CD4-positive, alpha-beta memory T cell (primary cell): Measurements from ENCODE around the gene CFAP54. TPM values are rescaled to one million over a fixed set of nuclear protein-coding genes. Genes with fewer than 3 reads are reported as not detected.
A peak's percentile ranks its signal among the peaks of the same experiment; 100 is the strongest.

Experiments used
- CTCF ChIA-PET: fragments of 350-600 bp; sonication (Branson Sonifier 250); formaldehyde crosslinking; loops from one replicate; lab custom pipeline; 2021; ENCODE audit warnings: inconsistent platforms; ENCODE audit not compliant: partially characterized antibody; lab: Charles Lee
- POLR2A ChIA-PET: fragments of 350-600 bp; sonication (Branson Sonifier 250); formaldehyde crosslinking; loops from one replicate; lab custom pipeline; 2021; ENCODE audit not compliant: partially characterized antibody; lab: Charles Lee
- DNase-seq, 5 donors: peaks; one replicate each; pipeline versions ENCODE4 v3.0.0 to v3.0.0-alpha.2; 2020 to 2022; ENCODE audit warnings: mixed read lengths in 1 of 5
- H3K27ac ChIP-seq: one replicate; pipeline ENCODE4 v1.7.0; 2013; ENCODE audit warnings: low read depth, low read length
- H3K27me3 ChIP-seq: 2 replicates; pipeline ENCODE4 v1.7.0; 2013; ENCODE audit warnings: mild to moderate bottlenecking, low read length, moderate library complexity; ENCODE audit not compliant: insufficient read depth
- H3K36me3 ChIP-seq: 2 replicates; pipeline ENCODE4 v1.7.0; 2013; ENCODE audit warnings: mild to moderate bottlenecking, low read length, moderate library complexity; ENCODE audit not compliant: insufficient read depth
- H3K4me1 ChIP-seq: 2 replicates; pipeline ENCODE4 v1.7.0; 2013; ENCODE audit warnings: mild to moderate bottlenecking, low read length, moderate library complexity; ENCODE audit not compliant: insufficient read depth
- H3K4me3 ChIP-seq, 2 donors: one replicate each; pipeline ENCODE4 v1.7.0; 2013; ENCODE audit warnings: low read length in 2 of 2, mild to moderate bottlenecking in 1 of 2
- H3K9me3 ChIP-seq, 2 donors: one replicate each; pipeline ENCODE4 v1.7.0; 2013; ENCODE audit warnings: low read length in 2 of 2, control low read depth in 1 of 2; ENCODE audit not compliant: control insufficient read depth in 1 of 2
- H3K27ac Mint-ChIP-seq, 7 donors: one replicate each; pipeline ENCODE4 v1.8.0; 2020 to 2021; ENCODE audit warnings: mixed read lengths in 7 of 7, mild to moderate bottlenecking in 6 of 7, inconsistent platforms in 3 of 7, moderate library complexity in 3 of 7
- H3K27me3 Mint-ChIP-seq, 2 donors: one replicate each; pipeline ENCODE4 v1.8.0; 2020 to 2021; ENCODE audit warnings: mixed read lengths in 2 of 2
- H3K36me3 Mint-ChIP-seq, 2 donors: one replicate each; pipeline ENCODE4 v1.8.0; 2020 to 2021; ENCODE audit warnings: mixed read lengths in 2 of 2, inconsistent platforms in 1 of 2, mild to moderate bottlenecking in 1 of 2
- H3K4me1 Mint-ChIP-seq, 4 donors: one replicate each; pipeline ENCODE4 v1.8.0; 2020 to 2021; ENCODE audit warnings: mixed read lengths in 4 of 4, mild to moderate bottlenecking in 1 of 4
- H3K4me3 Mint-ChIP-seq, 8 donors: one replicate each; pipeline ENCODE4 v1.8.0; 2020 to 2021; ENCODE audit warnings: mixed read lengths in 8 of 8, mild to moderate bottlenecking in 7 of 8, moderate library complexity in 6 of 8, inconsistent platforms in 3 of 8
- H3K9me3 Mint-ChIP-seq, 8 donors: one replicate each; pipeline ENCODE4 v1.8.0; 2020 to 2021; ENCODE audit warnings: mixed read lengths in 8 of 8, mild to moderate bottlenecking in 5 of 8, inconsistent platforms in 3 of 8, moderate library complexity in 1 of 8
- intact Hi-C: fragments of 100-400 bp; cut with micrococcal nuclease; formaldehyde crosslinking; loops from one replicate; pipeline ENCODE4 v1.15.1; 2023
- polyA plus RNA-seq, 2 donors: library from polyadenylated mRNA; unstranded; fragments of 300-500 nt; fragmentation: Illumina TruSeq; gene quantifications; one replicate each; pipeline ENCODE4 v1.2.3, GENCODE V29; 2021
- total RNA-seq, 2 experiments: library from RNA; stranded (reverse); gene quantifications; one replicate each; pipeline ENCODE4 v1.2.3, GENCODE V29; 2021

Gene CFAP54
- total and polyA plus RNA-seq, 4 experiments from 2014 or later: 0.37 to 1.1 (median 0.69) TPM

- no peak for DNase-seq
- intact Hi-C loops: no loop called here
- Histone ChIP-seq H3K36me3 (no peaks in the 10 kb centered on the region), H3K27me3 (no peaks in the 10 kb centered on the region), H3K27ac (no peak overlapping the region), H3K4me1 (no peaks in the 10 kb centered on the region), H3K4me3 (no peak overlapping the region), H3K9me3 (no peaks in the 10 kb centered on the region)
- Mint-ChIP-seq H3K4me1 (no peaks in the 10 kb centered on the region), H3K36me3 (no peaks in the 10 kb centered on the region), H3K9me3 (peaks cover 2 to 12% (median 7%) of the 10 kb centered on the region in 8 donors), H3K27ac (no peak overlapping the region), H3K4me3 (no peak overlapping the region), H3K27me3 (peaks cover 8 to 9% of the 10 kb centered on the region in 2 donors)
- ChIA-PET POLR2A (no interaction called here), CTCF (interaction anchor here (0.7 kb wide), 1 partner anchor 20 kb away, joined by 3 read pairs; no protein-coding TSS in a partner anchor)
Measured at GRCh38 chr12:96821592-96821991, 332.2 kb downstream of the CFAP54 start.

- Histone ChIP-seq H3K9me3 (no peaks in the 10 kb centered on the region), H3K27ac (no peak overlapping the region), H3K4me1 (no peaks in the 10 kb centered on the region), H3K27me3 (no peaks in the 10 kb centered on the region), H3K4me3 (no peak overlapping the region), H3K36me3 (no peaks in the 10 kb centered on the region)
- intact Hi-C loops: no loop called here
- Mint-ChIP-seq H3K36me3 (no peaks in the 10 kb centered on the region), H3K4me1 (no peaks in the 10 kb centered on the region), H3K27ac (no peak overlapping the region), H3K4me3 (no peak overlapping the region), H3K27me3 (peaks cover 6 to 7% of the 10 kb centered on the region in 2 donors), H3K9me3 (peaks cover 2 to 12% (median 7%) of the 10 kb centered on the region in 8 donors)
- no peak for DNase-seq
- POLR2A ChIA-PET: no interaction called here
- CTCF ChIA-PET: no interaction called here
Measured at GRCh38 chr12:96822641-96823040, 333.3 kb downstream of the CFAP54 start.

- DNase-seq: peak in 1 of 5 donors; percentile 3
- Mint-ChIP-seq H3K4me3 (no peak overlapping the region), H3K9me3 (peaks cover 2 to 10% (median 6%) of the 10 kb centered on the region in 8 donors), H3K36me3 (no peaks in the 10 kb centered on the region), H3K27ac (no peak overlapping the region), H3K4me1 (no peaks in the 10 kb centered on the region), H3K27me3 (peaks cover 6 to 7% of the 10 kb centered on the region in 2 donors)
- Histone ChIP-seq H3K4me1 (no peaks in the 10 kb centered on the region), H3K36me3 (no peaks in the 10 kb centered on the region), H3K27ac (no peak overlapping the region), H3K4me3 (no peak overlapping the region), H3K27me3 (no peaks in the 10 kb centered on the region), H3K9me3 (no peaks in the 10 kb centered on the region)
- POLR2A ChIA-PET: no interaction called here
- intact Hi-C loops: no loop called here
- CTCF ChIA-PET: no interaction called here
Measured at GRCh38 chr12:96824074-96824837, 334.9 kb downstream of the CFAP54 start.

- Mint-ChIP-seq H3K4me1 (no peaks in the 10 kb centered on the region), H3K27me3 (peaks cover 2 to 6% of the 10 kb centered on the region in 2 donors), H3K4me3 (no peak overlapping the region), H3K36me3 (no peaks in the 10 kb centered on the region), H3K9me3 (peaks cover 0 to 4% (median 3%) of the 10 kb centered on the region in 8 donors), H3K27ac (no peak overlapping the region)
- Histone ChIP-seq H3K9me3 (no peaks in the 10 kb centered on the region), H3K27me3 (no peaks in the 10 kb centered on the region), H3K4me3 (no peak overlapping the region), H3K27ac (no peak overlapping the region), H3K36me3 (no peaks in the 10 kb centered on the region), H3K4me1 (no peaks in the 10 kb centered on the region)
- CTCF ChIA-PET: no interaction called here
- no peak for DNase-seq
- intact Hi-C loops: no loop called here
- POLR2A ChIA-PET: no interaction called here
Measured at GRCh38 chr12:96824838-96825236, 335.5 kb downstream of the CFAP54 start.

- H3K27me3 Mint-ChIP-seq: no peaks in the 10 kb centered on the region
- Histone ChIP-seq H3K4me3 (no peak overlapping the region), H3K36me3 (no peaks in the 10 kb centered on the region), H3K9me3 (no peaks in the 10 kb centered on the region), H3K4me1 (no peaks in the 10 kb centered on the region), H3K27me3 (no peaks in the 10 kb centered on the region), H3K27ac (no peak overlapping the region)
- ChIA-PET POLR2A (no interaction called here), CTCF (no interaction called here)
- H3K4me3 Mint-ChIP-seq: no peak overlapping the region
- H3K4me1 Mint-ChIP-seq: no peaks in the 10 kb centered on the region
- peaks cover 0 to 4% (median 0%) of the 10 kb centered on the region in 8 donors for H3K9me3 Mint-ChIP-seq
- intact Hi-C loops: no loop called here
- no peaks in the 10 kb centered on the region for H3K36me3 Mint-ChIP-seq
- no peak for DNase-seq
- H3K27ac Mint-ChIP-seq: no peak overlapping the region
Measured at GRCh38 chr12:96828169-96828789, 338.9 kb downstream of the CFAP54 start.

GRCh38 chr12:96829354-96829753 lies 340.0 kb downstream of the CFAP54 start:
- Mint-ChIP-seq H3K4me1 (no peaks in the 10 kb centered on the region), H3K4me3 (no peak overlapping the region), H3K9me3 (peaks cover 0 to 4% (median 0%) of the 10 kb centered on the region in 8 donors), H3K27ac (no peak overlapping the region), H3K27me3 (no peaks in the 10 kb centered on the region), H3K36me3 (no peaks in the 10 kb centered on the region)
- Histone ChIP-seq H3K4me3 (no peak overlapping the region), H3K27me3 (no peaks in the 10 kb centered on the region), H3K36me3 (no peaks in the 10 kb centered on the region), H3K9me3 (no peaks in the 10 kb centered on the region), H3K4me1 (no peaks in the 10 kb centered on the region), H3K27ac (no peak overlapping the region)
- POLR2A ChIA-PET: no interaction called here
- CTCF ChIA-PET: no interaction called here
- intact Hi-C loops: no loop called here
- no peak for DNase-seq

- no peak overlapping the region for H3K27ac Mint-ChIP-seq
- Histone ChIP-seq H3K4me1 (no peaks in the 10 kb centered on the region), H3K27ac (no peak overlapping the region), H3K9me3 (no peaks in the 10 kb centered on the region), H3K36me3 (no peaks in the 10 kb centered on the region), H3K4me3 (no peak overlapping the region), H3K27me3 (no peaks in the 10 kb centered on the region)
- H3K4me3 Mint-ChIP-seq: no peak overlapping the region
- H3K9me3 Mint-ChIP-seq: peaks cover 0 to 4% (median 0%) of the 10 kb centered on the region in 8 donors
- CTCF ChIA-PET: no interaction called here
- DNase-seq: no peak
- H3K36me3 Mint-ChIP-seq: no peaks in the 10 kb centered on the region
- H3K4me1 Mint-ChIP-seq: no peaks in the 10 kb centered on the region
- POLR2A ChIA-PET: no interaction called here
- intact Hi-C loops: no loop called here
- peaks cover 6 to 7% of the 10 kb centered on the region in 2 donors for H3K27me3 Mint-ChIP-seq
Measured at GRCh38 chr12:96831346-96831745, 342.0 kb downstream of the CFAP54 start.
